GM12873 (cell line): ENCODE data around the gene FBRSL1.

ENCODE experiments used
- CTCF ChIP-seq: IDR thresholded peaks from 2 replicates; pipeline ENCODE4 v1.5.1; 2012; ENCODE audit warnings: low read depth, mild to moderate bottlenecking, moderate library complexity, low read length, control low read depth; ENCODE audit not compliant: insufficient read depth; ENCODE audit errors: missing control alignments

FBRSL1 gene

DNA sequence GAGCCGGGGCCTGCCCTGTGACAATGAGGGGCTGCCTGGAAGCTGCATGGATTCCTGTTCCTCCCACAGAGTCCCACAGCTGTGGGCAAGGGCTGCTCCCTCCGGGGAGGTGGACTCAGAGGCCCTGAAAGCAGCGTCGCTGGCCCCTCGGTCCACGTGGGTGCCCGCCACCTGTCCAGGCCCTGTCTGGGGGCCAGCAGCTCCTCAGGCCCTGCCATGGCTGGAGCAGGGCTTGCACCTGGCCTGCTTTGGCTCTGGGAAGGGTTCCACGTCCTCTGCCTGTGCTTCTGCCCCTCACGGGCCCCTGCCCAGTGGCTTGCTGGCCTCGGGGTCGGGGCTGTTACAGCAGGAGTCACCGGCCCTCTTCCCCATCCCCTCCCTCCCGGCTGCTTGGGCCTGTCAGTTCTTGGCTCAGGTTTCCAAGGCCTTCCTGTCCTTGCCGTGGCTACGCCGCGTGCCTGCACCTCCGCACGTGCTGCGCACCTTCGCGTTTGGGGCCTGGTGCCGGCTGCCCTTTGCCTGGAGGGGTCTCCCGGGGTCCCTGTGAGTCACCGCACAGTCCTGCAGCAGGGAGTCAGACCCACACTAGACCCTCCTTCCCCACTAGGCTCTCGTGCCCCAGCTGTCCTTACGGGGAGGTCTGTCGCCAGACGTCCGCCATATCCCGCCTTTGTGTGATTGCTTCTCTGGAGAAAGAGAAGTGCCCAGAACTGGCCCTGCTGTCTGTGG, 5.8 kb downstream of the FBRSL1 start:
- TF ChIP-seq CTCF, result no peak

DNA sequence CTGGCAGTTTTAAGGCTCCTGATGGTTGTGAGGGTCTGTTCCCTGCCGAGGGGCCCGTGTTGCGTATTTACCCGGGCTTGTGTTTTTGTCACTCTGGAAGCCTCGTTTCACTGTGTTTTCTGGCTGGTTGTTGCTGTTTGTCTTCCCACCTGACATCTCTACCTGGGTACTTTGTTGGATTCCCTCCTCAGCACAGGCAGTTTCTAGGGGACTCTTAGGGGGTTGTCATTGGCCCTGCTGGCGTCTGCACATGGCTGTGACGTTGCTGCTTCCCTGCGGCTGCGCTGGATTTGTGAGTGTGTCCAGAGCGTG, 6.4 kb downstream of the FBRSL1 start:
- TF ChIP-seq CTCF, result no peak

DNA sequence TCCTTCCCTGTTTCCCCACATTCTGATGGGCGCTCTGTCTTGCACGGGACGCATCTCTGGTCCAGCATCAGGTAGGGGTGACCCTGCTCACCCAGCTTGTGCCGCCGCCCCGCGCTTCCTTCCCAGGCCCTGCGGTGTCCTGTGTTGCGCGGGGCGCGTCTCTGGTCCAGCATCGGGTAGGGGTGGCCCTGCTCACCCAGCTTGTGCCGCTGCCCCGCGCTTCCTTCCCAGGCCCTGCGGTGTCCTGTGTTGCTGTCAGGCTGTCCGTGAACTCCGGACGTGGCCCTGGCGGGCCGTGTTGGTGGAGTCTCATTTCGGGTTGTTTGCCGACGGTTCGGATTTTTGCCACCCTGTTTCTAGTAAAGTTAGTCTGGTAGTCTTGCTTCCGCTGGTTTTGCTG, 6.8 kb downstream of the FBRSL1 start:
- TF ChIP-seq CTCF, result no peak

DNA sequence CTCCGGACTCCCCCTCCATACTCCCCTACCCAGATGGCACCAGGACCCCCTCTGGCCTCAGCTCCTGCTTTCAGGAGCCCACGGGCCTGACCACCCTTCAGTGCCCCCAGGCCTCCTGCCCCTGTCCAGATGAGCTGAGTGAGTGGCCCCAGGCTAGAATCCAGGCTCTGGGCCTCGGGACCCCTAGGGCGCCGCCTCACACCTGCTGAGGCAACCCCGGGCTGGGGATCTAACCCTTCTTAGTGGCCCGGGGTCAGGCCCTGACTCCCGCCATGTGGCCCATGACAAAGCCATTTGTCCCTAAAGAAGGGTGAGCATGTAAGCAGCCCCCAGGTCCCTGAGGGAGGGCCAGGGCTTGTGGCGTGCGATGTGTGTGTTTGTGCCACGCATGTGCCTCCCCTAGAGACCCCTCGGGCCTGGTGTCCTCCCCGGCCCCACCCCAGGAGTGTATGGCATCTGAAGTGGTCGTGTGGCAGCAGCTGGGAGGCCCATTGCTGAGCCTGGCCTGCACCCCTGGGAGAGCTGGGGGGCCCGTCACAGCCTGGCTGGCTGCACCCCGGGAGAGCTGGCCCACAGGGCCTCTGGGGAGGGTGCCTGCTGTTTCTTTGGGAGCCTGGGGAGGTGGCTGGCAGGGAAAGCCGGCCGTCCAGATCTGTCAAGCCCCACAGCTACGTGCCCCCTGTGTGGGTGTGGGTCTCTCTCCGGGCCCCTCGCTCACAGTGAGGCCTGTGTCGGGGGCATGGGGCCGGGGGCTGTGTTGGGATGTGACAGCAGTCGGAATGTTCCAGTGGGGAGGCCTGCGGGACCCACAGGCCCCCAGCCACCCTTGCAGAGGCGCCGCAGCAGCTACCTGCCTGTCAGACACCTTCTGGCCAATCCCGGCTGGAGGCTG, 7.8 kb downstream of the FBRSL1 start:
- TF ChIP-seq CTCF, result no peak

GRCh38 chr12:132498931-132499330, 9.0 kb downstream of the FBRSL1 start:
- TF ChIP-seq CTCF, result no peak

GRCh38 chr12:132500142-132500855, 10.3 kb downstream of the FBRSL1 start:
- TF ChIP-seq CTCF, result no peak

DNA sequence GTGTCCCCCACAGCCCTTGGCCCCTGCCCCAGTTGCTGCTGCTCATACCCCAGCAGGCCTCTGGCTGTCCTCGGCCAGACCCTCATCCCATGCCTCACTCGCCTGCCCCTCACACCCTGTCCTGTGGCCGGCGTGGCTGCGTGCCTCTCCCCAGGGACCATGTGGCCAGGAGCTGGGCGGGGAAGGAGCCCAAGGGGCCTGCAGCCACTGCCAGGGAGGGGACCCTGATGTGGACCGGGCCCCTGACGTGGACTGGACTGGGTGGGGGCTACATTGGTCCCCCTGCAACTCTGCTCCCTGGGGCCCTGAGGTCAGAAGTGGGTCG, 10.9 kb downstream of the FBRSL1 start:
- TF ChIP-seq CTCF, result no peak
